Mesenchymal stem cell (in vitro differentiated cells and primary cell): ENCODE measurements around the gene CDH23.
A peak's percentile ranks its signal among the peaks of the same experiment; 100 is the strongest.

Experiments used
- DNase-seq: peaks from one replicate; pipeline ENCODE4 v3.0.0-alpha.2; 2013
- H2AFZ ChIP-seq: one replicate; pipeline ENCODE4 v1.6.1; 2013; ENCODE audit warnings: low read depth, mild to moderate bottlenecking, control low read depth, inconsistent platforms, low read length, moderate library complexity
- H2AK5ac ChIP-seq: 2 replicates; pipeline ENCODE4 v1.6.1; 2013; ENCODE audit warnings: low read length, moderate library complexity, mild to moderate bottlenecking, inconsistent platforms; ENCODE audit not compliant: severe bottlenecking
- H2BK120ac ChIP-seq: one replicate; pipeline ENCODE4 v1.6.1; 2013; ENCODE audit warnings: low read depth, mild to moderate bottlenecking, inconsistent platforms, low read length, moderate library complexity
- H2BK12ac ChIP-seq, 2 experiments: one replicate each; pipeline ENCODE4 v1.6.1; 2013; ENCODE audit warnings: inconsistent platforms in 2 of 2, low read length in 2 of 2, mild to moderate bottlenecking in 2 of 2, moderate library complexity in 2 of 2, control low read depth in 1 of 2
- H2BK15ac ChIP-seq: one replicate; pipeline ENCODE4 v1.6.1; 2013; ENCODE audit warnings: mild to moderate bottlenecking, low read depth, inconsistent platforms; ENCODE audit not compliant: poor library complexity, severe bottlenecking
- H2BK5ac ChIP-seq: 2 replicates; pipeline ENCODE4 v1.6.1; 2013; ENCODE audit warnings: low read depth, mild to moderate bottlenecking, low read length, control low read depth, inconsistent platforms; ENCODE audit not compliant: poor library complexity, severe bottlenecking
- H3K14ac ChIP-seq, 2 experiments: one replicate each; pipeline ENCODE4 v1.6.1; 2013; ENCODE audit warnings: inconsistent platforms in 2 of 2, low read length in 2 of 2, control low read depth in 1 of 2, mild to moderate bottlenecking in 1 of 2, moderate library complexity in 1 of 2
- H3K18ac ChIP-seq, 2 experiments: one replicate each; pipeline ENCODE4 v1.6.1; 2013; ENCODE audit warnings: inconsistent platforms in 2 of 2, low read length in 2 of 2, control low read depth in 1 of 2, low read depth in 1 of 2, mild to moderate bottlenecking in 1 of 2
- H3K23ac ChIP-seq, 2 experiments: one replicate each; pipeline ENCODE4 v1.6.1; 2013; ENCODE audit warnings: inconsistent platforms in 2 of 2, low read length in 2 of 2, mild to moderate bottlenecking in 2 of 2, moderate library complexity in 2 of 2, control low read depth in 1 of 2
- H3K27ac ChIP-seq: 2 replicates; pipeline ENCODE4 v1.5.1; 2013; ENCODE audit warnings: mild to moderate bottlenecking, moderate library complexity, low read length, control low read depth, inconsistent platforms; ENCODE audit not compliant: poor library complexity, severe bottlenecking
- H3K27me3 ChIP-seq, 2 experiments: 2 replicates each; pipeline versions ENCODE4 v1.6.1 to v1.7.0; 2013; ENCODE audit warnings: low read length in 2 of 2, mild to moderate bottlenecking in 2 of 2, moderate library complexity in 2 of 2, control low read depth in 1 of 2, inconsistent platforms in 1 of 2; ENCODE audit not compliant: control insufficient read depth in 1 of 2, insufficient read depth in 1 of 2
- H3K36me3 ChIP-seq, 2 experiments: 2 replicates each; pipeline versions ENCODE4 v1.6.1 to v1.7.0; 2013; ENCODE audit warnings: low read length in 2 of 2, control low read depth in 1 of 2, inconsistent platforms in 1 of 2, low read depth in 1 of 2, mild to moderate bottlenecking in 1 of 2; ENCODE audit not compliant: insufficient read depth in 2 of 2, control insufficient read depth in 1 of 2
- H3K4ac ChIP-seq, 2 experiments: one replicate each; pipeline ENCODE4 v1.6.1; 2013; ENCODE audit warnings: inconsistent platforms in 2 of 2, low read length in 2 of 2, mild to moderate bottlenecking in 2 of 2, moderate library complexity in 2 of 2, control low read depth in 1 of 2, low read depth in 1 of 2
- H3K4me1 ChIP-seq: 2 replicates; pipeline ENCODE4 v1.6.1; 2013; ENCODE audit warnings: low read depth, low read length, control low read depth; ENCODE audit not compliant: control insufficient read depth, insufficient read depth
- H3K4me2 ChIP-seq: 2 replicates; pipeline ENCODE4 v1.6.1; 2013; ENCODE audit warnings: low read length, mild to moderate bottlenecking, inconsistent platforms; ENCODE audit not compliant: poor library complexity, severe bottlenecking
- H3K4me3 ChIP-seq, 2 experiments: 2 replicates each; pipeline versions ENCODE4 v1.5.1 to v1.7.0; 2013; ENCODE audit warnings: low read length in 2 of 2, mild to moderate bottlenecking in 2 of 2, control low read depth in 1 of 2, low read depth in 1 of 2; ENCODE audit not compliant: insufficient read depth in 1 of 2
- H3K79me1 ChIP-seq: replicated peaks from 2 replicates; pipeline ENCODE4 v1.6.1; 2013; ENCODE audit warnings: mild to moderate bottlenecking, control low read depth, low read length, inconsistent platforms; ENCODE audit not compliant: poor library complexity, severe bottlenecking
- H3K9ac ChIP-seq: 2 replicates; pipeline ENCODE4 v1.7.0; 2013; ENCODE audit warnings: mild to moderate bottlenecking, low read length, moderate library complexity
- H3K9me3 ChIP-seq: 2 replicates; pipeline ENCODE4 v1.7.0; 2013; ENCODE audit warnings: mild to moderate bottlenecking, low read length; ENCODE audit not compliant: control insufficient read depth
- H4K8ac ChIP-seq: one replicate; pipeline ENCODE4 v1.6.1; 2013; ENCODE audit warnings: inconsistent platforms, mild to moderate bottlenecking, low read length, moderate library complexity
- H4K91ac ChIP-seq: one replicate; pipeline ENCODE4 v1.6.1; 2013; ENCODE audit warnings: mild to moderate bottlenecking, low read length, inconsistent platforms
- WGBS: methylation state at CpG from one replicate; pipeline ENCODE4 v1.1.7; 2013; ENCODE audit warnings: mixed read lengths; 5-methylcytosine and 5-hydroxymethylcytosine counted together

CDH23 gene

DNA sequence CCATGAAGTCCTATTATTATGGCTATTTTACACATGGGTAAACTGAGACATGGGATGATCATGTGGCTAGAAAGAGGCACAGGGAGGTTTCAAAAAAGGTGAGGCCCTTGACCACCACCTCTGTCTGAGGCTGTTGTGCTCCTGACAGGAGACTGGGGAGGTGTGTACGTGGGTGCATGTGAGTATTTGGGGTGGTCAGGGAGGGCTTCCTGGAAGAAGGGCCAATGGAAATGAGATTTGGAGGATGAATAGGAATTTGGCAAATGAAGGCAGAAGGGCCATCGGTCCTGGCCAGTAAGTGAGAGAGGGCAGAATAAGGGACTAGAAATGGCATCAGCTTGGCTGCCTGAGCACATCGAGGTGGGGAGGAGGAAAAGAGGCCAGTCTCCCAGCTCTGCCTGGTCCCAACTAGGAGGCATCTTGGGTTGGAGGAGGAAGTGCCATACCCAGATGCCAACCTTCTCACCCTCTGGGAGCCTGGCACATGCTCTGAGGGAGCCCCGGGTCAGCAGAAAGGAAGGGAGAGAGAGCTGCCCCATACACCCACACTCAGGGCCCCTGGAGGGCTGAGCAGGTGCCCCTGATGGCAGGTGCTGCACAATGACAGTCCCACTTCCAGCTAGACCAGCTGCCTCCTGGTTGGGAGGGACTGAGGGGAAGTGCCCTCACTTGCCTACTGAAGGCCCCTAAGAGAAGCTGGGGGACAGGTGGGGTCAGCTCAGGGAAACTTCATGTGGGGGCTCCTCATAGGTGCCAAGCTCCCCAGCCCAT lies 47.7 kb downstream of the CDH23 start:
- Histone ChIP-seq H3K4me1 (no peaks in the 10 kb centered on the region), H3K4me3 (peak overlapping the region in 1 of 2 experiments; percentile 22), H2BK15ac (no peak overlapping the region), H3K27ac (no peak overlapping the region), H3K14ac (no peak overlapping the region), H2BK120ac (no peak overlapping the region), H2BK12ac (no peak overlapping the region), H4K91ac (no peak overlapping the region), H3K18ac (no peak overlapping the region), H4K8ac (no peak overlapping the region), H3K79me1 (no peaks in the 10 kb centered on the region), H2AK5ac (no peak overlapping the region), H3K27me3 (peaks cover 44 to 69% of the 10 kb centered on the region in 2 experiments), H2BK5ac (no peak overlapping the region), H3K9me3 (no peaks in the 10 kb centered on the region), H3K4ac (no peak overlapping the region), H3K23ac (no peak overlapping the region), H3K9ac (no peak overlapping the region), H3K4me2 (no peak overlapping the region), H2AFZ (no peak overlapping the region), H3K36me3 (no peaks in the 10 kb centered on the region)
- DNase-seq, result no peak
- WGBS, result 73% methylated on average over 3 of the region's 4 CpGs

GRCh38 chr10:71447676-71448075 lies 51.0 kb downstream of the CDH23 start:
- no peak overlapping the region for H4K91ac ChIP-seq
- H3K4ac ChIP-seq, result no peak overlapping the region
- H2BK15ac ChIP-seq, result no peak overlapping the region
- 25% methylated on average over 2 of the region's 2 CpGs for WGBS
- no peak for DNase-seq
- no peaks in the 10 kb centered on the region for H3K79me1 ChIP-seq
- no peak overlapping the region for H2BK12ac ChIP-seq
- H2BK120ac ChIP-seq, result no peak overlapping the region
- no peak overlapping the region for H3K27ac ChIP-seq
- no peak overlapping the region for H2BK5ac ChIP-seq
- H2AFZ ChIP-seq, result no peak overlapping the region
- no peak overlapping the region for H3K4me3 ChIP-seq
- H3K36me3 ChIP-seq, result no peaks in the 10 kb centered on the region
- no peaks in the 10 kb centered on the region for H3K9me3 ChIP-seq
- H3K27me3 ChIP-seq, result peaks cover 33 to 57% of the 10 kb centered on the region in 2 experiments
- H2AK5ac ChIP-seq, result no peak overlapping the region
- H3K14ac ChIP-seq, result no peak overlapping the region
- H3K23ac ChIP-seq, result no peak overlapping the region
- H4K8ac ChIP-seq, result no peak overlapping the region
- H3K4me1 ChIP-seq, result no peaks in the 10 kb centered on the region
- no peak overlapping the region for H3K4me2 ChIP-seq
- H3K9ac ChIP-seq, result no peak overlapping the region
- no peak overlapping the region for H3K18ac ChIP-seq

DNA sequence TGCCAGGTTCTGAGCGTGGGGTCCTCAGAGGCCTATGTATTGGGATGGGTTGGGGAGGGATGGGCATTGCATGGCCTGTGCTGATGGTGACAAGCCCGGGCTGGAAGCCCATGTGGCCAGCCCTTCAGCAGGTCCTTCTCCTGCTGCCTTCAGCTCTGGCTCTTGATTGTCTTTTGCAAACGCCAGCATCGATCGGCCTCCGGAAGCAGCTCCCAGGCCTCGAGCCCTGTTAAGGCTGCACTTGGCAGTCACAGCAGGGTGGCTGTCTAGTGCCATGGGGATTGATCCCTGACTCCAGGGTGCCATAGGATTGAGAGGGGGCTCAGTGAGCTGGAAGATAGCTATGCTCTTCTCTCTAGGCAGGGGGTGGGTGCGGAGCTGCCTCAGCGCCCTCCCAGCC lies 51.4 kb downstream of the CDH23 start:
- Histone ChIP-seq H2BK12ac (no peak overlapping the region), H3K18ac (no peak overlapping the region), H2BK5ac (no peak overlapping the region), H3K4me3 (no peak overlapping the region), H2BK15ac (no peak overlapping the region), H2AFZ (no peak overlapping the region), H2AK5ac (no peak overlapping the region), H3K36me3 (no peaks in the 10 kb centered on the region), H3K23ac (no peak overlapping the region), H3K14ac (no peak overlapping the region), H3K27me3 (peaks cover 37 to 57% of the 10 kb centered on the region in 2 experiments), H3K4me2 (no peak overlapping the region), H3K9ac (no peak overlapping the region), H3K79me1 (no peaks in the 10 kb centered on the region), H4K8ac (no peak overlapping the region), H3K4ac (no peak overlapping the region), H3K4me1 (no peaks in the 10 kb centered on the region), H2BK120ac (no peak overlapping the region), H3K27ac (no peak overlapping the region), H4K91ac (no peak overlapping the region), H3K9me3 (no peaks in the 10 kb centered on the region)
- no peak for DNase-seq
- 92% methylated on average over 7 of the region's 9 CpGs for WGBS

GRCh38 chr10:71449026-71449425 lies 52.3 kb downstream of the CDH23 start:
- no peak overlapping the region for H3K27ac ChIP-seq
- H4K8ac ChIP-seq, result no peak overlapping the region
- peaks cover 42 to 58% of the 10 kb centered on the region in 2 experiments for H3K27me3 ChIP-seq
- H2BK12ac ChIP-seq, result no peak overlapping the region
- H3K4me2 ChIP-seq, result no peak overlapping the region
- no peaks in the 10 kb centered on the region for H3K79me1 ChIP-seq
- no peak overlapping the region for H2BK15ac ChIP-seq
- H2BK5ac ChIP-seq, result no peak overlapping the region
- H4K91ac ChIP-seq, result no peak overlapping the region
- H3K36me3 ChIP-seq, result no peaks in the 10 kb centered on the region
- H3K4ac ChIP-seq, result no peak overlapping the region
- no peak for DNase-seq
- H2AFZ ChIP-seq, result no peak overlapping the region
- no peak overlapping the region for H2AK5ac ChIP-seq
- no peak overlapping the region for H3K9ac ChIP-seq
- no peak overlapping the region for H3K23ac ChIP-seq
- no peak overlapping the region for H2BK120ac ChIP-seq
- WGBS, result 86% methylated on average over 4 of the region's 5 CpGs
- no peaks in the 10 kb centered on the region for H3K4me1 ChIP-seq
- no peak overlapping the region for H3K4me3 ChIP-seq
- H3K14ac ChIP-seq, result no peak overlapping the region
- H3K9me3 ChIP-seq, result no peaks in the 10 kb centered on the region
- no peak overlapping the region for H3K18ac ChIP-seq
